GM04503 (cell line): ENCODE measurements around the gene RPL38.

Source experiments
- DNase-seq: peaks from one replicate; pipeline ENCODE4 v3.0.0-alpha.2; 2012; ENCODE audit warnings: low read depth

Gene RPL38

GRCh38 chr17:74227271-74228080 is 24.0 kb downstream of the RPL38 start:
- DNase-seq: no peak

- no peak for DNase-seq
Measured at GRCh38 chr17:74228306-74228978, 25.0 kb downstream of the RPL38 start.

GRCh38 chr17:74230896-74231295 is 27.4 kb downstream of the RPL38 start:
- no peak for DNase-seq

GRCh38 chr17:74231928-74232907 is 28.7 kb downstream of the RPL38 start:
- DNase-seq: no peak

GRCh38 chr17:74233937-74234336 is 30.5 kb downstream of the RPL38 start:
- no peak for DNase-seq

GRCh38 chr17:74234486-74234885 is 31.0 kb downstream of the RPL38 start:
- DNase-seq: no peak

- no peak for DNase-seq
Measured at GRCh38 chr17:74235040-74235581, 31.6 kb downstream of the RPL38 start.

- DNase-seq: no peak
Measured at GRCh38 chr17:74235911-74236371, 32.5 kb downstream of the RPL38 start.

- no peak for DNase-seq
Measured at GRCh38 chr17:74237321-74237720, 33.8 kb downstream of the RPL38 start.

- DNase-seq: no peak
Measured at GRCh38 chr17:74239172-74239571, 35.7 kb downstream of the RPL38 start.

- DNase-seq: no peak
Measured at GRCh38 chr17:74240618-74241205, 37.2 kb downstream of the RPL38 start.

GRCh38 chr17:74241431-74241830 is 38.0 kb downstream of the RPL38 start:
- no peak for DNase-seq

GRCh38 chr17:74241847-74242246 is 38.4 kb downstream of the RPL38 start:
- DNase-seq: no peak

GRCh38 chr17:74243013-74243755 is 39.7 kb downstream of the RPL38 start:
- no peak for DNase-seq

- DNase-seq: no peak
Measured at GRCh38 chr17:74244128-74244527, 40.6 kb downstream of the RPL38 start.

- no peak for DNase-seq
Measured at GRCh38 chr17:74244548-74244947, 41.1 kb downstream of the RPL38 start.

- no peak for DNase-seq
Measured at GRCh38 chr17:74245145-74245831, 41.8 kb downstream of the RPL38 start.

GRCh38 chr17:74245871-74246270 is 42.4 kb downstream of the RPL38 start:
- DNase-seq: no peak

GRCh38 chr17:74249590-74250270 is 46.3 kb downstream of the RPL38 start:
- DNase-seq: no peak
